WERI-Rb-1 (cell line): ENCODE data around the gene ACAD11.

Source experiments
- DNase-seq: peaks from one replicate; pipeline ENCODE4 v3.0.0-alpha.2; 2020
- H3K27ac ChIP-seq: fragments of 250-450 bp; sonication (Bioruptor Pico); 2 replicates; pipeline ENCODE4 v1.5.1; 2020; ENCODE audit warnings: mild to moderate bottlenecking, moderate library complexity
- H3K27me3 ChIP-seq: fragments of 250-450 bp; sonication (Bioruptor Pico); 2 replicates; pipeline ENCODE4 v1.5.1; 2021; ENCODE audit warnings: mild to moderate bottlenecking, low read depth, moderate library complexity; ENCODE audit not compliant: insufficient read depth, severe bottlenecking
- H3K36me3 ChIP-seq: fragments of 250-450 bp; sonication (Bioruptor Pico); 2 replicates; pipeline ENCODE4 v1.5.1; 2020; ENCODE audit warnings: mild to moderate bottlenecking, moderate library complexity
- H3K4me3 ChIP-seq: 2 replicates; pipeline ENCODE4 v1.5.1; 2011; ENCODE audit warnings: low read depth, mild to moderate bottlenecking, control low read depth, low read length
- H3K9me3 ChIP-seq: fragments of 250-450 bp; sonication (Bioruptor Pico); 2 replicates; pipeline ENCODE4 v1.5.1; 2021; ENCODE audit warnings: mild to moderate bottlenecking, moderate library complexity; ENCODE audit not compliant: severe bottlenecking
- TF ChIP-seq, protein P1 (sequence below): IDR thresholded peaks from 2 replicates; pipeline ENCODE4 v1.5.1; 2011; ENCODE audit warnings: low read depth, mild to moderate bottlenecking, control low read depth, inconsistent platforms, low read length

Gene ACAD11

DNA sequence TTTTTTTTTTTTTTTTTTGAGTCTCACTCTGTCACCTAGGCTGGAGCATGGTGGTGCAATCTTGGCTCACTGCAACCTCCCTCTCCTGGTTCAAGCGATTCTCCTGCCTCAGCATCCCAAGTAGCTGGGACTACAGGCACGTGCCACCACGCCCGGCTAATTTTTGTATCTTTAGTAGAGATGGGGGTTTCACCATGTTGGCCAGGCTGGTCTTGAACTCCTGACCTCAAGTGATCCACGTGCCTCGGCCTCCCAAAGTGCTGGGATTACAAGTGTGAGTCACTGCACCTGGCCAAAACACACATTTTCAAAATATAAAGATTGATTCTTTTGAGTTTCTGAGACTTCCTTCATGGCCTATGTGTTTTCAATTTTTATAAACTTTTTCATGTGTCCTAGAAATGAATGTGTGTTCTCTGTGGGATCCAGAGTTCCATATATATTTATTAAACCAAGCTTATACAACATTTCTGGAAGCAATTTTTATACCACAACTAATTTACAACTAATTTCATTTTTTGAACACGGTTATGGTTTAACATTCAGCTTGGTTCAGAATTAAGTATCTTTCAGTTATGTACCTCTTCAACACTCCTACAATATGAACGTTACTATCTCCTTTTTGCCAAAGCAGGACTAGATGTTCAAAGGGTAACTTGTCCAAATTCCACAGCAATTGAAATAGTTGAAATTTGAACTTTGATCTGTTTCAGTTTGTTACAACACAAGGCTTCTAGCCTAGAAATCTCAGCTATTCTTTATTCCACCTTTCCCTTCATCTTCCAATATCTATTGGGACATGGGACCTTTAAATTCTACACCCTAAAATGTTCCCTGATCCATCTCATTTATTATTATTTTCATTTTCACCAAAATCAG, 1.5 kb downstream of the ACAD11 start:
- Histone ChIP-seq H3K4me3 (no peak overlapping the region), H3K9me3 (no peaks in the 10 kb centered on the region), H3K27ac (no peak overlapping the region), H3K27me3 (no peaks in the 10 kb centered on the region), H3K36me3 (peaks cover 7% of the 10 kb centered on the region; the same call in 1 of the 2 replicates)
- TF ChIP-seq, protein P1, sequence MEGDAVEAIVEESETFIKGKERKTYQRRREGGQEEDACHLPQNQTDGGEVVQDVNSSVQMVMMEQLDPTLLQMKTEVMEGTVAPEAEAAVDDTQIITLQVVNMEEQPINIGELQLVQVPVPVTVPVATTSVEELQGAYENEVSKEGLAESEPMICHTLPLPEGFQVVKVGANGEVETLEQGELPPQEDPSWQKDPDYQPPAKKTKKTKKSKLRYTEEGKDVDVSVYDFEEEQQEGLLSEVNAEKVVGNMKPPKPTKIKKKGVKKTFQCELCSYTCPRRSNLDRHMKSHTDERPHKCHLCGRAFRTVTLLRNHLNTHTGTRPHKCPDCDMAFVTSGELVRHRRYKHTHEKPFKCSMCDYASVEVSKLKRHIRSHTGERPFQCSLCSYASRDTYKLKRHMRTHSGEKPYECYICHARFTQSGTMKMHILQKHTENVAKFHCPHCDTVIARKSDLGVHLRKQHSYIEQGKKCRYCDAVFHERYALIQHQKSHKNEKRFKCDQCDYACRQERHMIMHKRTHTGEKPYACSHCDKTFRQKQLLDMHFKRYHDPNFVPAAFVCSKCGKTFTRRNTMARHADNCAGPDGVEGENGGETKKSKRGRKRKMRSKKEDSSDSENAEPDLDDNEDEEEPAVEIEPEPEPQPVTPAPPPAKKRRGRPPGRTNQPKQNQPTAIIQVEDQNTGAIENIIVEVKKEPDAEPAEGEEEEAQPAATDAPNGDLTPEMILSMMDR: no peak
- no peak for DNase-seq

DNA sequence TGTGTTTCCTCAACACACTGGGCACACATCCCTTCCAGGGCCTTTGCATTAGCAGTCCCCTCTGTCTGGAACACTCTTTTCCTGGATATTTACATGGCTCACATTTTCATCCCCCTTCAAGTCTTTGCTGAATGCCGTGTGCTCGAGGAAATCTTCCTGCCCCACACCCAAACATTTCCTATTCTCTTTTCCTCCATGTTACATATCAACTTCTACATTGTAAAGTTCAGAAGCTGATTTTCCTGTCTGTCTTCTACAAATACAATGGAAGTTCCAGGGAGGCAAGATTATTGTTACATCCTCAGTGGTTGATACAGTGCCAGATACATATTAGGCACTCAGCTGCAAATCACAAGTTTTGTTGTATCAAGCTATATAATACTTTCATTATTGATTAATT, 4.1 kb downstream of the ACAD11 start:
- no peak for DNase-seq
- Histone ChIP-seq H3K36me3 (peaks cover 4% of the 10 kb centered on the region; the same call in 1 of the 2 replicates), H3K27me3 (no peaks in the 10 kb centered on the region), H3K9me3 (no peaks in the 10 kb centered on the region), H3K27ac (no peak overlapping the region), H3K4me3 (no peak overlapping the region)
- TF ChIP-seq, protein P1: no peak

- no peaks in the 10 kb centered on the region for H3K36me3 ChIP-seq
Observed at GRCh38 chr3:132654721-132655120, 4.9 kb downstream of the ACAD11 start.

DNA sequence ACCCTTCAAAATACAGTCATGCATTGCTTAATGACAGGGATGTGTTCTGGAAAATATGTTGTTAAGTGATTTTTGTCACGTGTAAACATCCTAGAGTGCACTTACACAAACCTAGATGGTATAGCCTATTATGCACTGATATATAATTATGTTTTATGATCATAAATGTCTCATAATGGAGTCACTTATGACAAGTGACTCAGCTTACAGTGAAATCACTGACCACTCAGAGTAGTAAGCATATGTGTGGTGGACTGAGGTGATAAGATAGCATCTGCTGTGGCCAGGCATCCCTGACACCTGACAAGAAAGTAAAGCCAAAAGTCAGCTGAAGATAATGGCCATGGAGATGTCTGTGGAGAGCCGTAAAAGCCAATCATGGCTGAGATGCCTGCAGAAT, 5.4 kb downstream of the ACAD11 start:
- Histone ChIP-seq H3K4me3 (no peak overlapping the region), H3K27me3 (no peaks in the 10 kb centered on the region), H3K9me3 (no peaks in the 10 kb centered on the region), H3K27ac (no peak overlapping the region), H3K36me3 (no peaks in the 10 kb centered on the region)
- no peak for DNase-seq
- TF ChIP-seq, protein P1: no peak

More at GRCh38 chr3:132654721-132655120, 4.9 kb downstream of the ACAD11 start:
- Histone ChIP-seq H3K9me3 (no peaks in the 10 kb centered on the region), H3K27ac (no peak overlapping the region), H3K27me3 (no peaks in the 10 kb centered on the region), H3K4me3 (no peak overlapping the region)
- DNase-seq: no peak
- TF ChIP-seq, protein P1: no peak

DNA sequence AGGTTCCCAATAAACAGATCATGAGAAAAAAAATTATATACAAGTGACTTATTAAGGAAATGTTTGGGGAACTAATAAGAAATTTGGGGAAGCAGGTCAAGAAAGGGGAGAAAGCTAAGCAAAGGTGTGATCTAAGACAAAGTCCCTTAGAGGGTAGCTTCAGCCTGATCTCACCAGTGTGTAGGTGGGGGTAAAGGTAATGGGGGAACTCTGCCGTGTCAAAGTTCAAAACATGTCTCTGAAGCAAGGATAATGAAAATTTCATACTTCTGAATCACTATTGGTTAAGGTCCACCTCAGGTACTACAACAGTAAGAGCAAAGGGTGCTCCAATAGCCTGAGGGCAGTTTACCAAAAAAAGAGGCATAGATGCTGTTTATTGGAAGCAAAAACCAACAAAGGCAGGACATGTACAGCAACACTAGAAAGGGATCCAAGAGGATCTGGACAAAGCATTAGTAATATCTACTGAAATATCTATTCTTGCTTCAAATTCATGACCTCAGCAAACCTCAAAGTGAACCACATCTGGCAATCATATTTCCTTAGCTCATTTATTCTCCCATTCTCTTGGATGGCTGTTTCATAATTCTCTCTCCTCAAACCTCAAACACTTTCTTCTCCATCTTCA, 6.9 kb downstream of the ACAD11 start:
- Histone ChIP-seq H3K9me3 (no peaks in the 10 kb centered on the region), H3K27me3 (no peaks in the 10 kb centered on the region), H3K4me3 (no peak overlapping the region), H3K36me3 (no peaks in the 10 kb centered on the region), H3K27ac (no peak overlapping the region)
- no peak for DNase-seq
- TF ChIP-seq, protein P1: no peak
